GM10847 (cell line): ENCODE results near the gene MAPKAPK2.

Experiments used
- POLR2A ChIP-seq: IDR thresholded peaks from 2 replicates; pipeline ENCODE4 v1.6.1; 2011; ENCODE audit not compliant: insufficient read length; ENCODE audit errors: extremely low read depth

Gene MAPKAPK2

GRCh38 chr1:206657751-206658150, 27.0 kb upstream of the MAPKAPK2 start:
- TF ChIP-seq POLR2A, result no peak

- TF ChIP-seq POLR2A, result no peak
Measured at GRCh38 chr1:206658264-206658980, 26.3 kb upstream of the MAPKAPK2 start.

GRCh38 chr1:206658981-206659273, 25.8 kb upstream of the MAPKAPK2 start:
- no peak for TF ChIP-seq POLR2A

- no peak for TF ChIP-seq POLR2A
Measured at GRCh38 chr1:206660136-206660535, 24.6 kb upstream of the MAPKAPK2 start.

GRCh38 chr1:206661161-206661820, 23.4 kb upstream of the MAPKAPK2 start:
- TF ChIP-seq POLR2A, result no peak

GRCh38 chr1:206662396-206663092, 22.2 kb upstream of the MAPKAPK2 start:
- no peak for TF ChIP-seq POLR2A

- TF ChIP-seq POLR2A, result no peak
Measured at GRCh38 chr1:206663362-206663761, 21.3 kb upstream of the MAPKAPK2 start.

GRCh38 chr1:206663832-206664652, 20.7 kb upstream of the MAPKAPK2 start:
- no peak for TF ChIP-seq POLR2A

GRCh38 chr1:206664740-206665139, 20.0 kb upstream of the MAPKAPK2 start:
- TF ChIP-seq POLR2A, result no peak

GRCh38 chr1:206666031-206666561, 18.6 kb upstream of the MAPKAPK2 start:
- TF ChIP-seq POLR2A, result no peak

GRCh38 chr1:206666954-206667665, 17.6 kb upstream of the MAPKAPK2 start:
- TF ChIP-seq POLR2A, result no peak

- TF ChIP-seq POLR2A, result no peak
Measured at GRCh38 chr1:206668351-206668750, 16.4 kb upstream of the MAPKAPK2 start.

- TF ChIP-seq POLR2A, result no peak
Measured at GRCh38 chr1:206668874-206669410, 15.8 kb upstream of the MAPKAPK2 start.

GRCh38 chr1:206672011-206672688, 12.6 kb upstream of the MAPKAPK2 start:
- no peak for TF ChIP-seq POLR2A
